ENCODE measurements around the gene SGCD.

The SGCD gene

DNA sequence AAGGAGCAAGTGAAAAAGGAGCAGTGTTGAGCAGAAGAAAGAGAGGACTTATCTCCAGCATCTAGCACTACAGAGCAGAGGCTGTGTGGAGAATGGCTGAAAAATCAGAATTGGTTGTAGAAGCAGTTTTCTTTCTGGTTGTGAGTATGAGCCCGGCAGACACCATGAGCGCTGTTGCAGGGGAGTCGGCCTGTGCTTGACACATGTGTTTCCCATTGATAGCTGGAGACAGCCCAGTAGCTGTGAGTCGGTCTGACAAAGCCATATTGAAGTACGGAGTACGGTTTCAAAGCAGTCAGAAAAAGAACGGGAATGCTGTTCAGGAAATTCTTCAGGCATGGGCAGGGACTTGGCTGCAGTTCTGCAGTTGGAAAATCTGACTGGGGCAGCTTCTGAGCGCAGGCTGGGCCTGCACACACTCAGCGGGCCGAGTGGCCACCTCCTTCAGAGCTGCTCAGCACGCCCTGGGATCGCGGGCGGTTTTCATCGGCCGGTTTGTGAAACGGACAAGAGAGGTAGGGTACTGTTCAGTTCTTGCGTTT is at the start of gene SGCD:
Gene SGCD (plus strand): TSS at position 447 of the 542 bp plus-strand sequence.
- Histone ChIP-seq H3K27ac (ENCODE audit: low read depth, low read length) (peak within 1 kb of the TSS; percentile 90), H3K36me3 (ENCODE audit: control insufficient read depth, insufficient read depth, low read length) (no peaks in the 10 kb centered on the region), H3K4me3 (ENCODE audit: low read length) (peak within 1 kb of the TSS; percentile 81), H3K4me1 (ENCODE audit: control insufficient read depth, insufficient read depth, low read length) (peaks cover 17% of the 10 kb centered on the region), H3K27me3 (ENCODE audit: control insufficient read depth, insufficient read depth, low read length) (no peaks in the 10 kb centered on the region), H3K9ac (ENCODE audit: low read length) (peak within 1 kb of the TSS; percentile 32)

GRCh38 chr5:156277290-156277689 is 49.7 kb upstream of the SGCD start:
- Histone ChIP-seq H3K27ac (ENCODE audit: low read depth, low read length) (no peak overlapping the region), H3K4me1 (ENCODE audit: control insufficient read depth, insufficient read depth, low read length) (no peaks in the 10 kb centered on the region), H3K9ac (ENCODE audit: low read length) (no peak overlapping the region), H3K36me3 (ENCODE audit: control insufficient read depth, insufficient read depth, low read length) (no peaks in the 10 kb centered on the region), H3K27me3 (ENCODE audit: control insufficient read depth, insufficient read depth, low read length) (no peaks in the 10 kb centered on the region), H3K4me3 (ENCODE audit: low read length) (no peak overlapping the region)

- Histone ChIP-seq H3K4me1 (ENCODE audit: control insufficient read depth, insufficient read depth, low read length) (no peaks in the 10 kb centered on the region), H3K9ac (ENCODE audit: low read length) (no peak overlapping the region), H3K27me3 (ENCODE audit: control insufficient read depth, insufficient read depth, low read length) (no peaks in the 10 kb centered on the region), H3K36me3 (ENCODE audit: control insufficient read depth, insufficient read depth, low read length) (no peaks in the 10 kb centered on the region), H3K4me3 (ENCODE audit: low read length) (no peak overlapping the region), H3K27ac (ENCODE audit: low read depth, low read length) (no peak overlapping the region)
These were observed 31.5 kb upstream of the SGCD start for GRCh38 chr5:156295431-156295830.

- no peaks in the 10 kb centered on the region for H3K4me1 ChIP-seq (ENCODE audit: control insufficient read depth, insufficient read depth, low read length)
- H3K4me3 ChIP-seq (ENCODE audit: low read length), result no peak overlapping the region
- H3K27ac ChIP-seq (ENCODE audit: low read depth, low read length), result no peak overlapping the region
- no peak overlapping the region for H3K9ac ChIP-seq (ENCODE audit: low read length)
- H3K27me3 ChIP-seq (ENCODE audit: control insufficient read depth, insufficient read depth, low read length), result no peaks in the 10 kb centered on the region
- no peaks in the 10 kb centered on the region for H3K36me3 ChIP-seq (ENCODE audit: control insufficient read depth, insufficient read depth, low read length)
These were observed 16.8 kb upstream of the SGCD start for GRCh38 chr5:156310115-156310514.

GRCh38 chr5:156312897-156313694 is 13.9 kb upstream of the SGCD start:
- Histone ChIP-seq H3K9ac (ENCODE audit: low read length) (no peak overlapping the region), H3K36me3 (ENCODE audit: control insufficient read depth, insufficient read depth, low read length) (no peaks in the 10 kb centered on the region), H3K27ac (ENCODE audit: low read depth, low read length) (no peak overlapping the region), H3K4me3 (ENCODE audit: low read length) (no peak overlapping the region), H3K27me3 (ENCODE audit: control insufficient read depth, insufficient read depth, low read length) (no peaks in the 10 kb centered on the region), H3K4me1 (ENCODE audit: control insufficient read depth, insufficient read depth, low read length) (no peaks in the 10 kb centered on the region)

DNA sequence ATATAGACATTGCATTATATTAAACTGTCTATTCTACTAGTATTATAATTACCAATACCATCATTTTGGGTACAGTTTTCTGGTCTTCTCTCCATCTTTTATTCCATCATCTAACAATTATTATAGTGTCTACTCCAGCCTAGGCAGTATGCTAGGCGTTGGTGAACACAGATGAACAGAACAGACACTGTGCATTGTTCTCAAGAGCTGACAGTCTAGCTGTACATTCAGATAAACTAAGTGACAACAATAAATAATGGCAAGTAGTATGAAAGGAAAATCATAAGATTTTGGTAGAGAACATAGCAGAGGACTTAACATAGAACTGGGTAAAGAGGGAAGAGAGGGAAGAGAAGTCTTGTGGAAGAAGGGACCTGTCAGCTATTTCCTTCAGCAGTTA is 12.5 kb upstream of the SGCD start:
- no peaks in the 10 kb centered on the region for H3K36me3 ChIP-seq (ENCODE audit: control insufficient read depth, insufficient read depth, low read length)
- H3K9ac ChIP-seq (ENCODE audit: low read length), result no peak overlapping the region
- no peaks in the 10 kb centered on the region for H3K4me1 ChIP-seq (ENCODE audit: control insufficient read depth, insufficient read depth, low read length)
- no peak overlapping the region for H3K4me3 ChIP-seq (ENCODE audit: low read length)
- no peak overlapping the region for H3K27ac ChIP-seq (ENCODE audit: low read depth, low read length)
- H3K27me3 ChIP-seq (ENCODE audit: control insufficient read depth, insufficient read depth, low read length), result no peaks in the 10 kb centered on the region

- Histone ChIP-seq H3K27ac (ENCODE audit: low read depth, low read length) (no peak overlapping the region), H3K27me3 (ENCODE audit: control insufficient read depth, insufficient read depth, low read length) (no peaks in the 10 kb centered on the region), H3K4me3 (ENCODE audit: low read length) (no peak overlapping the region), H3K4me1 (ENCODE audit: control insufficient read depth, insufficient read depth, low read length) (peaks cover 17% of the 10 kb centered on the region), H3K36me3 (ENCODE audit: control insufficient read depth, insufficient read depth, low read length) (no peaks in the 10 kb centered on the region), H3K9ac (ENCODE audit: low read length) (no peak overlapping the region)
These were observed 4.3 kb upstream of the SGCD start for GRCh38 chr5:156322666-156323065.

DNA sequence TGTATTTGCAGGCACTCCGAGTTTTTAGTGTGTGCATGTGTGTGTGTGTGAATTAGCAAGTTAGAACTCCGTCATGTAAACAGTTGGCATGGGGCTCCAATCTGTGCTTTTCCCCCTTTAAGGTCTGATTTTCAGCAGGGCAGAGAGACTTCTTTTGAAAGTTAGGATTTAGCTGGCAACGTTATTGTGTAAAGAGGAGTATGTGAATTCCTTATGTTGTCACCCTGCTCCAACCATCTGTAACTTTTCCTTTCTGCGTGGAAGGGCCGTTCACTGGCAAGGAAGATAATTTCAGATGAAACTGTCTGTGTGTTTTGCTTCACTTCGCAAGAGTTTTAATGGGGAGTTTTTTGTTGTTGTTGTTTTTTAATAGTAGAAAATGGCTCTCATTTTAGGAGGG is 332 bp downstream of the SGCD start:
- Histone ChIP-seq H3K9ac (ENCODE audit: low read length) (peak overlapping the region; percentile 32), H3K36me3 (ENCODE audit: control insufficient read depth, insufficient read depth, low read length) (no peaks in the 10 kb centered on the region), H3K27ac (ENCODE audit: low read depth, low read length) (peak overlapping the region; percentile 90), H3K4me1 (ENCODE audit: control insufficient read depth, insufficient read depth, low read length) (peaks cover 17% of the 10 kb centered on the region), H3K27me3 (ENCODE audit: control insufficient read depth, insufficient read depth, low read length) (no peaks in the 10 kb centered on the region), H3K4me3 (ENCODE audit: low read length) (peak overlapping the region; percentile 81)

GRCh38 chr5:156328161-156328560 is 1.2 kb downstream of the SGCD start:
- Histone ChIP-seq H3K4me1 (ENCODE audit: control insufficient read depth, insufficient read depth, low read length) (peaks cover 17% of the 10 kb centered on the region), H3K27me3 (ENCODE audit: control insufficient read depth, insufficient read depth, low read length) (no peaks in the 10 kb centered on the region), H3K9ac (ENCODE audit: low read length) (no peak overlapping the region), H3K27ac (ENCODE audit: low read depth, low read length) (peak overlapping the region; percentile 90), H3K36me3 (ENCODE audit: control insufficient read depth, insufficient read depth, low read length) (no peaks in the 10 kb centered on the region), H3K4me3 (ENCODE audit: low read length) (peak overlapping the region; percentile 81)

- H3K9ac ChIP-seq (ENCODE audit: low read length), result no peak overlapping the region
- H3K4me3 ChIP-seq (ENCODE audit: low read length), result peak overlapping the region; percentile 81
- no peaks in the 10 kb centered on the region for H3K27me3 ChIP-seq (ENCODE audit: control insufficient read depth, insufficient read depth, low read length)
- no peaks in the 10 kb centered on the region for H3K36me3 ChIP-seq (ENCODE audit: control insufficient read depth, insufficient read depth, low read length)
- no peak overlapping the region for H3K27ac ChIP-seq (ENCODE audit: low read depth, low read length)
- H3K4me1 ChIP-seq (ENCODE audit: control insufficient read depth, insufficient read depth, low read length), result peaks cover 17% of the 10 kb centered on the region
These were observed 1.8 kb downstream of the SGCD start for GRCh38 chr5:156328766-156329165.

GRCh38 chr5:156329171-156329611 is 2.2 kb downstream of the SGCD start:
- H3K4me3 ChIP-seq (ENCODE audit: low read length), result peak overlapping the region; percentile 10
- no peak overlapping the region for H3K27ac ChIP-seq (ENCODE audit: low read depth, low read length)
- H3K4me1 ChIP-seq (ENCODE audit: control insufficient read depth, insufficient read depth, low read length), result peaks cover 17% of the 10 kb centered on the region
- H3K9ac ChIP-seq (ENCODE audit: low read length), result no peak overlapping the region
- H3K27me3 ChIP-seq (ENCODE audit: control insufficient read depth, insufficient read depth, low read length), result no peaks in the 10 kb centered on the region
- H3K36me3 ChIP-seq (ENCODE audit: control insufficient read depth, insufficient read depth, low read length), result no peaks in the 10 kb centered on the region

DNA sequence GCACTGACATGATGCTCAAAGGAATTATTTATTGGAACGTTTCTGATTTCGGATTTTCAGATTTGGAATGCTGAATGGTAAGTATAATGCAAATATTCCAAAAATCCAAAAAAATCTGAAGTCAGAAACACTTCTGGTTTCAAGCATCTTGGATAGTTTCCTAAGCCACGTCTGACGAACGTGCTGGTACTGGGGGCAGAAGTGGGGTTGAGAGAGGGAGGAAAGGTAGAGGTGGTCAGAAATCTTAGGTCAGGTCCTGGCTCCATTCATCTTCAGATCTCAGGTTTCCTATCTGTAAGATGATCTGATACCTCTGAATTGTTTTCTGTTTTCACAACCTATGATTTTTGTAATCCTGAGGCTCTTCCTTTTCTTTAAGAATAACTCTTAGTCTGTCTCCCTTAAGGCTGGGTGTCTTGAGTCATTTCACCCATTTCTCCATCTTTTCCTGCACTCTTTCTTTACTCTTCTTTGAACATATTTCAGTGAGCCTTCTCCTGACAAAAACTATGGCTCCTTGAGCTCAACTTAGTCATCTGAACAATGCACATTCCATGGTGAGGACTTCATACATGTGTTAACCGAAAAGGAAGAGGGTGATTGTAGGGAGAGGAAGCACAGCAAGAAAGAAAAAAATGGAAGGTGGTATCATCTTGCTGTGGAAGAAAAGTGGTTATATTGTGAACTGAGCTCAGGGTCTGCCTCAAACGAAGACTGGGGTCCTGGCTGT is 3.3 kb downstream of the SGCD start:
- Histone ChIP-seq H3K36me3 (ENCODE audit: control insufficient read depth, insufficient read depth, low read length) (no peaks in the 10 kb centered on the region), H3K4me3 (ENCODE audit: low read length) (no peak overlapping the region), H3K27me3 (ENCODE audit: control insufficient read depth, insufficient read depth, low read length) (no peaks in the 10 kb centered on the region), H3K27ac (ENCODE audit: low read depth, low read length) (no peak overlapping the region), H3K4me1 (ENCODE audit: control insufficient read depth, insufficient read depth, low read length) (peaks cover 12% of the 10 kb centered on the region), H3K9ac (ENCODE audit: low read length) (no peak overlapping the region)

Data from rectal smooth muscle tissue (tissue), 1 donor.